Stimulated activated CD4-positive, alpha-beta T cell treated with anti-CD3 and anti-CD28 coated beads, Interleukin-2, amount 100 ng/mL, for 4 hours (primary cell): ENCODE data around the gene WNK2.

Source experiments
- DNase-seq: peaks from one replicate; pipeline ENCODE4 v3.0.0-alpha.2; 2020; ENCODE audit warnings: low read depth

Gene WNK2

DNA sequence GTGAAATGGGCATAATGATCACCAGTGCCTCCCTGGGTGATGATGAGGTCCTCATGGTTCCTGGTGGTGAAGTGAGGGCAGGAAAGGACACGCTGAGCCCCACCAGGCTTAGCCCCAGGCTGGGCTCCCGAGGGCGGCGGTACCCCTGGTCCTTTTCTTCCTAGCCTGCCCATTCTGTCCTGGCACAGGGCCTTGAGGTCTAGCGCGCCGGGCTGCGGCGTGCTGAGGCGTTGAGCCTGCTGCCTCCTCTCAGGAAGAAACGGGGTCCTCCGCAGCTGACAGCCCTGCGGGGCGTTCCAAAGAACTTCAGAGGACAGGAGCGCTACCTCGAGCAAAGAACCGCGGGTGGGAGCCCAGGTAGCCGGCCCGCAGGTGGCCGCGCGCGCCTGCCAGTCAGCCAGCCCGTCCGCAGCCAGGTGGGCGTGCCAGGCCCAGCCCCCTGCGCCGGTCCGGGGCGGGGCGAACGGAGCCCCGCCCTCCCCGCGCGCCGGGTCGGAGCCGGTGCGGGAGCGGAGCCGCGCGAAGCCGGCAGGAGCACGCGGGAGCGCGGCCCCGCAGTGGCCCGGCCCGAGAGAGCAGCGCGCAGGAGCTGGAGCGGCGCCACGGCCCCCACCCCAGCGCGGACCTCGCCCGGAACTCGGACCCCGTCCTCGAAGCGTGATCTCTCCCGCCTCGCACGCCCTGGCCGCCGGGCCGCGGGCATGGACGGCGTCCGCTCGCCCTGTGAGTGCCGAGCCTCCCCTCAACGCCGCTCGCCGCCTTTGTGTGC, at the start of gene WNK2:
Gene WNK2 (plus strand): TSS at position 477 of the 769 bp plus-strand sequence. CDS start 791 bp downstream, outside the sequence.
- DNase-seq, result peak; percentile 26

DNA sequence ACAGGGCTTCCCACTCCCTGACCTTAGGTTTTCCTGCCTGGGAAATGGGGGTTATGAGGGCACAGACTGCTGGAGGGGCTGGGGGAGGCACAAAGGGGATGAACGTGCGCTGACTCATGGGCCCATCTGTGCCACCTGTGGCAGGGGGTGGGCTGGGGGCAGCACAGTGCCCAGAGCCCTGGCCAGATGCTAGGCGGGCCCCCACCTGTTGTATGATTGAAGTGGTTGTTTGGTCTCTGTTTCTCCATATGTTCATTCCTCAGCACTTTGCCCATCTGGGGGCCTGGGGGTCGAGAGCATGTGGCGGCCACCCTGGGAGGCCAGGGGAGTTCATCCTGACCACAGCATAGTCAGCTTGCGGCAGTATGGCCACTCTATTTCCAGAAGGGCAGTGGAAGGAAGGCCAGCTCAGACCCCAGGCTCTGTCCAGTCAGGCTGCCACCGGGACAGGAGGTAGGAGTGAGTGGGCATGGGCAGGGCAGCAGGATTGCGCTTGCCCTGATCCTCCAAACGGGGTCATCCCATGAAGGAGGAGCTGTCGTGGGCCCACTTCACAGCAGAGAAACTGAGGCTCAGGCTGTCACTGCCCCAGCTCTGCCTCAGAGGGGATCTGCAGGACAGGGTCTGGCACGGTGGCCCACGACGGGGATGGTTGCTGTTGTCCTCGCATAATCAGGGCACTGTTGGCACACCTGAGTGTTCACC, 49.0 kb upstream of the WNK2 start:
- DNase-seq, result no peak

DNA sequence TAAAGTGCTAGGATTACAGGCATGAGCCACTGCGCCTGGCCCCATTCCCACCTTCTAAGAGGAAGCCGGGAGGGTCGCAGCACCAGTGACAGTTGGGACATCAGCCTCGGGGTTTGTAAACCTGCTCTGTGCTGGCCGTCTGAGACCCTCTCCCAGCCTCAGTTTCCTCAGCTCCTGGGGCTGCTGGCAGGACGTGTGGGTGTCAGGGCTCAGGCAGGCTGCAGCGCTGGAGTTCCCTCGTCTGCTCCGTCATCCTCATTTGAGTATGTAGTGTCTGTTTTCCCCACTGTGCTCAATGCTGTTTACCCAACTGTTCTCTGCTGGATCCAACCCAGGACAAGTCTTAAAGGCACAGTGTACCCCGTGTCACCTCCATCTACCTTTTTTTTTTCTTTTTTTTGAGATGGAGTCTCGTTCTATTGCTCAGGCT, 47.9 kb upstream of the WNK2 start:
- no peak for DNase-seq

DNA sequence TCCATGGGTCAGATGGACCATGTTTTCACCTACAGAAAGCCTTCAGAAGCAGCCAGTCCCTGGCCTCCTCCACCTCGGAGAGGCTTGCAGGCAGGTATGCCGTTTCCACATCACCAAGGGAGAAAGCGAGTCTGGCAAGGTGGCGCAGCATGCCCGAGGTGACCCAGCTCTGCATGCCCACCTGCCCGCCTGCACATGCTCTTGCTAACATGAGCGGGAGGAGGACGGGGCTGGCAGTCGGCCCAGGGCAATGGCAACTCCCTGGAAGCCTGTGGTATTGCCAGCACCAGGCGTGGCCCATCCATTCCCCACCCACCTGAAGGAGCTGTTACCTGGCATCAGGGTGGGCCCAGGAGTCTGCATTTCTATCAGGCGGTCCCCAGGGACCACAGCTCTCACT, 46.6 kb upstream of the WNK2 start:
- DNase-seq, result no peak

DNA sequence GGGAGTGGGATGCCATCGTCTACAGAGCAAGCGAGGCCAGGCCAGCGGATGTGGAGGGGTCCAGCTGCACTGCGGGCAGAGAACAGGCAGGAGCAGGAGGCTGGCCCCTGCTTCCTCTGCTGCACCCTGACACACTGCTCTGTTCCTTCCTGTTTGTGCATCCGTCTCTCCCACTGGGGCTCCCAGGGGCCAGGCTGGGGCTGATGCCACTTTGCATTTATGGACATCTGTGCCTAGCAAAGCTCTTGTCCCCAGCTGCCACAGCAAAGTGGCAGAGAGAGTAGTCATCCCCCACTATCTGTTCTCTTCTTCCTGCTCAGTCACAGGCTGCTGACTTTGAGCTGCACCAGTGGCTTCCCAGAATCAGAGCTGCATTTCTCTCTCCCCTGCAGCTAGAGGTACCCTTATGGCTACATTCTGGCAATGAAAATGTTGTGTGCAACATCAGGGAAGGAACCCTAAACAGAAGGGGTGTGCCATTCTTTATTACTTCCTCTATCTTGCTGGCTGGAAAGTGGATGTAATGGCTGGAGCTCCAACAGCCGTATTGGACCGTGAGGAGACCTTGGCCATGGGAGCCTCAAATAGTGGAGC, 45.7 kb upstream of the WNK2 start:
- no peak for DNase-seq

DNA sequence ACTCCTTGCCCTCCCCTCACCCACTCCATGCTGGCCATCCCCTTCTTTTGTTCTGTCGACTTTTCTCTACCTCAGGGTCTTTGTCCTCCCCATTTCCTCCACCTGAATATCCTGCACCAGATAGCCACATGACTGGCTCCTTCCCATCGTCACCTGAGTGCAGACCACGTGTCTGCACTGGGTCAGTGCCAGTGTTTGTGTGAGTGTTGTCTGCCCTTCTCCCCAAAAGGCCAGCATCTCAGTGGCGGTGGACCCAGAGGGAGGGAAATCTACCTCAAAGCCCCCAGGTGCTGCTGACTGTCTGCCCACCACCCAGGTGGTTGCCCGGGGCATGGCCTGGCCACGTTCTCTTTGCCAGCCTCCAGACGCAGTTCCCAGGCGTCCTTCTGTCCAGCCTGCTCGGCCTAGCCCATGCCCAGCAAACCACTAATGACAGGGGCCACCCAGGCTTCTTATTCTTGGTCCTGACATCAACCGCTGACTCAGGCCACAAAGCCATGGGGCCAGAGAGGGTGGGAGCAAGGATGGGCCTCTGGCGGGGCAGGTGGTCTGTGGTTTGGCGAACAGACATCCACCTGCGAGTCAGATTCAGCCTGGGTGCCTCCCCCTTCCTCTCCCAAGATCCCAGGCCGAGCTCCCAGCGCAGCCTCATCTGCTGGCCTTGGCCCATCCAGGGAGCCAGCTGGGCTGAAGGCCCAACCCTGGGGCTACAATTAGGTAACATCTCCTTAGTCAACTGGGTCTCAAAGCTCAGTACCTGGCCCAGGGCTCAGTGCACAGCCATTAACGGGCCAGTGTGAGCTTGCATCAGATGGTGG, 44.4 kb upstream of the WNK2 start:
- DNase-seq, result no peak

DNA sequence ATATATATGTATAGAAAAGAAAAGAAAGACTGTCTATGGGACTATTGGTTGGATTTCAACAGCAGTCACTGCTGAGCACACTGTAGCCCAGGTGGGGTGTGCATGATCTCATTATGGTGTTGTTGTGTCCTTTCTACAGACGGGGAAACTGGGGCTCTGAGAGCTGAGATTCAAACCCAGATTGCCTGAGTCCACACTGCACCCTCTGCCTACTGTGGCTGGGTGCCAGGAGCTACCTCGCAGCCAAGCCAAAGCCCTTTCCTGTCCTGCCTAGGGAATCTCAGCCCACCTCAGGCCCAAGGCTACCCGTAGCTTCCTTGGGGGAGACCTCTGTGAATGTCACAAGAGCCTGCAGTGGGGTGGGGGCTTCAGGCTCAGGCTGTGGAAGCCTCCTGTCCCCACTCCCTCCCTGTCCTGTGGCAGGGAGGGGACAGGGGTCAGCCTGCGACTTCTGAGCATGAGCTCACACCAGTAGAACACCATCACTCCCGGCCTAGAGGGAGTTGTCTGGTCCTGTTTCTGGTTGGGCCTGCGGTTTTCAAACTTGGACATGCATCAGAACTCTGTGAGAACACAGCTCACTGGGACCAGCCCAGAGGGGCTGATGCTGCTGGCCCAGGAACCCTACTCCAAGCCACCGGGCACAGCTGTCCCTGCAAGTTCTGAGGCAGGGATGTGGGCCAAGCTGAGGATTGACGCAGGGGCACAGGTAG, 42.0 kb upstream of the WNK2 start:
- no peak for DNase-seq

DNA sequence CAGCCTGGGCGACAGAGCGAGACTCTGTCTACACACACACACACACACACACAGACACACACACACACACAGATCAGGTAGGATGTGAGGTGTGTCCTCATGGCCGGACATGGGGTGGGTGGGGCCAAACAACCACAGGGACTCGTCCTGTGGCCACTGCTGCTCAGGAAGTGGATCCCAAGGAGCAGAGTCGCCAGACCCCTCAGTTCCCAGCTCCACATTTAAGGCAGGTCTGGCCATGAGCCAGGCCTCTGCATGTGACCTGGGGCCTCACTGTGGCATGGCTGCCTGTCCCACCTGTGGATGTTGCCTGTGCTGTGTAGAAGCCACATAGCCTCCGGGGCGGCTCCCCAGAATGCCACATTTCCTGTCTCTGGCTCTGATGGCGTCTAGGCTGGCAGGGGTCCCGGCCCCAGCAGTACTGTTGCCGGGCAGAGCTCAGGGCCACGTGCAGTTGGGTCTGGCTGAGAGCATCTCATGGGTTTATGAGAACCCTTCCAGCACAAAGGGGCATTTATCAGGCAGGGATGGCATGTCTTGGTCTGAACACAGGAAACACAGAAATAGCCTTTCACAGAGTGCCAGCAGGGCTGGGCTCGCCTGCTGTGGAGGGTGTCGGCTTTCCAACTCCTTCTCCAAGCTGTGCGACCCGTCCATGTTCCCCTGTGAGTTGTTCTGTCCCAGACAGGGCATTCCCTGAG, 40.0 kb upstream of the WNK2 start:
- DNase-seq, result no peak

DNA sequence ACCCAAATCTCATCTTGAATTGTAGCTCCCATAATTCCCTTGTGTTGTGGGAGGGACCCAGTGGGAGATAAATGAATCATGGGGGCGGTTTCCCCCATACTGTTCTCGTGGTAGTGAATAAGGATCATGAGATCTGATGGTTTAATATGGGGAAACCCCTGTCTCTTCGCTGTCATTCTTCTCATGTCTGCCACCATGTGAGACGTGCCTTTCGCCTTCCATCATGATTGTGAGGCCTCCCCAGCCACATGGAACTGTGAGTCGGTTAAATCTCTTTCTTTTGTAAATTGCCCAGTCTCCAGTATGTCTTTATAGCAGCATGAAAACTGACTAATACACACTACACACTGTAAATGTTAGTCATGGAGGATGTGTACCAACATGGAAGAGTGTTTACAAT, 37.2 kb upstream of the WNK2 start:
- peak; percentile 49 for DNase-seq

DNA sequence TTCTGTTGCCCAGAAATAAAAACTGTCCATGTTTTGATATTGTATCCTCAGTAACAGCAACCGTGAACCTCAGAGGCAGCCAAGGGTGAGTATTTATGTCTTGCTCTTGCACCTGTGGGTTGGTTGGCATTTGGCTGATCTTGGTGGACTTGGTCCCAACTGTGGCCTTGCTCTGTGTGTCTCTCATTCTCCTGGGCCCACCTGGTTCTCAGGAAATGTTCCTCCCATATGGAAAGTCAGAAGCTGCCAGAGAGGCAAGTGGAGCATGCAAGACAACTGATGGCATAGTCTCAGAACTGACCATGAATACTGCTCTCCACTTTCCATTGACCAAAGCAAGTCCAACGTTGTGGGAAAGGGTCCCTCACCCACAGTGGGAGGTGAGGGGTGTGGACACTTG, 36.3 kb upstream of the WNK2 start:
- DNase-seq, result no peak

DNA sequence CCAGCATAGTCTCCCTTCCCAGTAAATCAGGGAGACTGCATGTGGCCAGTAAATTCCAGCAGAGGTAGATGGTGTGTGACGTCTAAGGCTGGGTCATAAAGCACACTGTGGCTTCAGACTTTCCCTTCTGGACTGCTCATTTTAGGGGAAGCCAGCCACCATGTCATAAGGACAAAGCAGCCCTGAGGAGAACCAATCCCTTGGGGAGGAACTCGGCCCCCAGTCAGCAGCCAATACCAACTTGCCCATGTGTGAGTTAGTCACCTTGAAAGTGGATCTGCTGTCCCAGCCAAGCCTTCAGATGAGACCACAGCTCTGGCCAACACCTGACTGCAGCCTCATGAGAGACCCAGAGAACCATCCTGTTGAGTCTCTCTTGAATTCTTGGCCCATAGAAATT, 35.2 kb upstream of the WNK2 start:
- DNase-seq, result no peak

DNA sequence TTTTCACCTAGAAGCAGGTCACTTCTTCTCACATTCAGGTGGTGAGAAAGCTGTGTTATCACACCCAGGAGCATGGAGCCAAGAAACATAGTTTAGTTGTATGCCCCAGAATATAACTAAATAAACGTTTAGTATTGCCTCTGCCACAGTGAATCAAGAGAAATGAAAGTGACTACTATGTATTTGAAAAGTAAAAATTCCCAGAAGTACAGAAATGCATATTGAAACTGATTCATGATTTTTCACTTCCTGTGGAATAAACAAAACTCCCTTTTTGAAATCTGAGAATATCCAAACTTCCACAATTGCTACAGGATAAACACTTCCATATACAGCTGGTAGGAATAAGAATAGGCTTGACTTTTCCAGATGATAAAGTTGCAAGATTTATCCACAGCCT, 34.6 kb upstream of the WNK2 start:
- DNase-seq, result no peak

DNA sequence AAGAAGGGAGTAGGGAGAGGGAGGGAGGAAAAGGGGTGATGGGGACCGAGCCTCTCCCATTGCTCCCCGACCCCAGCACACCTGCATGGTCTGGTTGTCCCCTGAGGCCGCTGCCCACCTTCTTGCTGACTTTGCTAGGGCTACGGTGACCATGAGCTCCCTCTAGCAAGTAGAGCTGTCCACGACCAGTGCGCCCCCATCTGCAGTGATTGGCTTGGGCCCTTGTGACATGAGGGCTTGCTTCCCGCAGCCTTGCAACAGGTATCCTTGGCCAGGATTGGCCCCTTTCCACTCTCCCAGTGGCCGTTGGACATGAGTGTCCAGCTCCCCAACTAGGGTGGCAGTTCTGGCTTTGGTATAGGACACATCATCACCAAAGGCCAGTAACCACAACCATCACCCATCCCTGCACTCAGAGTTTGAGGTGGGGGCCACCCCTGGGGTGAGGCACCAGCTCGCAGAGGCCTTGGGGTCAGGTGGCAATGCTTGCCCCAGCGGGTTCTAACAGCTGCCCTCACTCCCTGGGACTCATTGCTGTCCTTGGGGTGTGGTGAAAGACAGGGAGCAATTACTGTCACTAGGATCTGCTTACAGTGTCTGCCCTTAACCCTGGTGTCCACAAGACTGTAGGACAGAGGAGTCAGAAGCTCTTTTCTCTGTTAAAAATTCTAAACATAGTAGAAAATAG, 32.7 kb upstream of the WNK2 start:
- no peak for DNase-seq

DNA sequence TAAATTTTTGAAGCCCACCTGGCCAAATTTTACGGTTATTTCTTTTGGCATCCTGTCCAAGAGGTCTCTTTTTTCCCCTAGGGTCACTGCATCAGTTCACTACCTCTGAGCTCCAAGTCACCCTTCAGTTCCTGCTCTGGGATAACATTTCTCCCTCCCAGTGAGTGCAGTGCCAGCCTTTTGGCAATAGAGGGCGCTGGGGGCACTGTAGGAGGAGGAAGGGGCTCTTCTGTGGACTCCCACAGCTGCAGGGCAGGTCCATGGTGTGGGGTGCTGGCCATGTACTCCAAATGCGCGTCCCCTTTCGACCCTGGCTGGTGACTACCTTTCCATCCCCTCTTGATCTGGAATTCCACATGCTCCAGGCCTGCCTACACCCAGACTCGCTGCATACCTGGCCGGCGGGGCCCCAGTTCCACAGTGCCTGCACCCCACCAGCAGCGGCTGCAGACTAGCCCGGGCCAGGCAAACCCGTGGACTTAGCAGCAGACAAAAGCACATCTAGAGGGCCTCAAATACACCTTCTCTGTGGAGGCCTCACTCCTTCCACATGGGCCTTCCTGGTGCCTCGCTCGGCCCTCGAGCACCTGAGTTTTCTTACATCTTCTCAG, 29.5 kb upstream of the WNK2 start:
- DNase-seq, result no peak

DNA sequence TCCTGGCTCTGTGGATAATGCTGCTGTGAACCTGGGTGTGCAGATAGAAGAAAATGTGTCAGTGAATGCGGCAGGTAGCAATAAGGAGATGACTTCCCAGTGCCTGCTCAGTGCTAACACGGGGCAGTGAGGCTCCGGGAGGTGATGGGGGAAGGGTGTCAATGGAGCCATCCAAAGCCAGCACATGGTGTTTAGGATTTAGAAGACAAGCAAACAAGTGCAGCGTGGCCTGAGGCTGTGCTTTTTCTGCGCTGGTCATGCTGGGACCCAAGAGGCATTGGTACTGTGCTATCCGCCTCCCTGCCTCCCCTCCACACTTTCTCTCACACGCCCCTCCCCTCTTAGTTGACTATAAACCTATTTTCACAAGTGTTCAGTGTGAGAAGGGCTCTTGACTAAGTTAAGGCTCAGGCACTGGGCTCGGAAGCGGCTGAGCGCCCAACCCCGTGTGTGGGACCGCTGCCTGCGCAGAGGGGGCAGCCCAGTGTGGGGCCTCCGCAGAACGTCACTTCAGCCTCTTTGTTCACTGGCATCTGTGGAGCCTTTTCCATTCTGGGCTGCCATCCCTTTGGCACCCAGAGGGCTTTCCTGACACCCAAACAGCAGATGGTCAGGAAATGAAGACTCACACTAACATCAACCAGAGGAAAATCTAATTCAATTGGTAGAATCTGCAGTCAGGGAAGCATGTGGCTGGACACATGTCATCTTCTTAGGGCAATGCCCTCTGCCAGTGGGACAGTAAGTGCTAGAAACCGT, 28.0 kb upstream of the WNK2 start:
- no peak for DNase-seq

DNA sequence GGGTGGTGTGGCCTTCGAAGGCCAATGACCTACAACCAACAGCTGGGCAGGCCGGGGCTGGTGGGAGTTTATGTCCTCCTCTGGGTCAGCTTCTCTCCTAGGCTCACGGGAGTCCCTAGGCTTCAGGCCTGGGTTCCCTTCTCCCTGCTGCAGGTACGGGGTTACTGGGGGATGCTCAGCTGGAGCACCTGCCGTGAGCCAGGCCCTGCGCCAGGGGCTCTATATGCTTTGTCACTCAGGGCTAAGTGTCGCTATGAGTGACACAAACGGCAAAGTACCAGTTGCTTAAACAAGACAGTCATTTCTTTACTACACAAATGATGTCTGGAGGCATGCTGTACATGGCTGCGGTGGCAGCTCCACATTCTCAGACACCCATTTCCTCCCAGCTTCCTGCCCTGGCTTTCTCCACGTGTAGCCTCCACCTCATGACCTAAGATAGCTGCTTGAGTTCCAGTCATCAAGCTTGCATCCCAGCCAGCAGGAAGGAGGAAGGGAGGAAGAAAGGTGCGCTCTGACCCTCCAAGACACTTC, 27.4 kb upstream of the WNK2 start:
- DNase-seq, result no peak

DNA sequence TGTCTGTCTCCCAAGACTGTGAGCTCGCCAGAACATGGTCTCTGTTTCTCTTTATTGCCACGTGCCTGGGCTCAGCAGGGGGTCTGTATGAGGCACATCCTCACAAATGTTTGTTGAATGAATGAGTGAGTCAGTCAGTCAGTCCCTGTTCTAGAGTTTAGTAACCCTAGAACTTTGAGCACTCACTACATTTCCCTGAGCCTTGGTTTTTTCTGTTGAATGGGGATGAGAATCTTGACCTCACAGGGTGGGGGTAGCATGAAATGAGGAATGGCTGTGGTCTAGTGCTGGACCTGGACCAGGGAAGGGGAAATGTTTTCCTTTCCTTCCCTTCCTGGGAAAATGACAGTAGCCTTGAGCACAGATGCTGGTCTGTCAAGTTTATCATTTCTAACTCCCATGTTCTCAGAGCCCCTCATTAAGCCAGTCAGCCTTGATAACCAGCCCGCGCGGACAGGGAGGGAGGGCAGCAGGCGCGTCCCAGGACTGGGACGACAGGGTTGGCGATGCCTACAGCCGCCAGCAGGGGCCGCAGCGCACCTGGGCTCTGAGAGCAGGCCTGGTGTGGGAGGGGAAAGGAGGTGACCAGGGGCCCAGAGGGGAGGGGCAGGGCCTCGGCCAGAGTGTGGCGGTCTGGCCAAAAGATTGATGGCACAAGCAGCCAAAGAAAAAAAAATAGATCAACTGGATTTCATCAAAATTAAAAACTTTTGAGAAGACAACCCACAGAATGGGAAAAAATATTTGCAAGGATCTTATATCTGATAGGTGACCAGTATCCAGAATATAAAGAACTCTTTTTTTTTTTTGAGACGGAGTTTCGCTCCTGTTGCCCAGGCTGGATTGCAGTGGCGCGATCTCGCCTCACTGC, 24.1 kb upstream of the WNK2 start:
- DNase-seq, result peak; percentile 53
